ENCODE data around the gene RXYLT1. TPM values are rescaled to one million over a fixed set of nuclear protein-coding genes. Genes with fewer than 3 reads are reported as not detected.
A peak's percentile ranks its signal among the peaks of the same experiment; 100 is the strongest.

RXYLT1 gene
- total RNA-seq, 2 donors from 2014 or later: 10.0 to 14.0 TPM

- intact Hi-C loops (cut with DNase I): no loop called here
- no peak for DNase-seq (ENCODE audit: low spot score)
These were observed 15.5 kb downstream of the RXYLT1 start for GRCh38 chr12:63795032-63795687.

- DNase-seq (ENCODE audit: low spot score): no peak
- intact Hi-C loops (cut with DNase I): no loop called here
These were observed 16.2 kb downstream of the RXYLT1 start for GRCh38 chr12:63795944-63796343.

- intact Hi-C loops (cut with DNase I): no loop called here
- no peak for DNase-seq (ENCODE audit: low spot score)
These were observed 22.4 kb downstream of the RXYLT1 start for GRCh38 chr12:63802012-63802608.

GRCh38 chr12:63804746-63805145 is 25.0 kb downstream of the RXYLT1 start:
- DNase-seq (ENCODE audit: low spot score): no peak
- intact Hi-C loops (cut with DNase I): no loop called here

- intact Hi-C loops (cut with DNase I): no loop called here
- DNase-seq (ENCODE audit: low spot score): no peak
These were observed 26.3 kb downstream of the RXYLT1 start for GRCh38 chr12:63805704-63806672.

GRCh38 chr12:63808631-63809030 is 28.9 kb downstream of the RXYLT1 start:
- intact Hi-C loops (cut with DNase I): no loop called here
- DNase-seq (ENCODE audit: low spot score): no peak

GRCh38 chr12:63809566-63809965 is 29.9 kb downstream of the RXYLT1 start:
- no peak for DNase-seq (ENCODE audit: low spot score)
- intact Hi-C loops (cut with DNase I): no loop called here

GRCh38 chr12:63811334-63811733 is 31.6 kb downstream of the RXYLT1 start:
- no peak for DNase-seq (ENCODE audit: low spot score)
- intact Hi-C loops (cut with DNase I): no loop called here

GRCh38 chr12:63811755-63812154 is 32.0 kb downstream of the RXYLT1 start:
- intact Hi-C loops (cut with DNase I): no loop called here
- no peak for DNase-seq (ENCODE audit: low spot score)

GRCh38 chr12:63814146-63814772 is 34.5 kb downstream of the RXYLT1 start:
- intact Hi-C loops (cut with DNase I): no loop called here
- no peak for DNase-seq (ENCODE audit: low spot score)

GRCh38 chr12:63815482-63815852 is 35.8 kb downstream of the RXYLT1 start:
- DNase-seq (ENCODE audit: low spot score): no peak

GRCh38 chr12:63816031-63816430 is 36.3 kb downstream of the RXYLT1 start:
- DNase-seq (ENCODE audit: low spot score): no peak
- intact Hi-C loops (cut with DNase I): no loop called here

More at GRCh38 chr12:63815482-63815852, 35.8 kb downstream of the RXYLT1 start:
- intact Hi-C loops (cut with DNase I): no loop called here

- intact Hi-C loops (cut with DNase I): loop anchor here in 1 of 2 donors (5.0 kb wide), 1 partner anchor 437 kb away; no protein-coding TSS in a partner anchor
- no peak for DNase-seq (ENCODE audit: low spot score)
These were observed 40.7 kb downstream of the RXYLT1 start for GRCh38 chr12:63820427-63820826.

GRCh38 chr12:63821781-63822251 is 42.1 kb downstream of the RXYLT1 start:
- intact Hi-C loops (cut with DNase I): loop anchor here in 1 of 2 donors (5.0 kb wide), 1 partner anchor 435 kb away; no protein-coding TSS in a partner anchor
- DNase-seq (ENCODE audit: low spot score): peak; percentile 83

GRCh38 chr12:63822352-63822751 is 42.6 kb downstream of the RXYLT1 start:
- intact Hi-C loops (cut with DNase I): loop anchor here in 1 of 2 donors (5.0 kb wide), 1 partner anchor 435 kb away; no protein-coding TSS in a partner anchor
- DNase-seq (ENCODE audit: low spot score): no peak

- intact Hi-C loops (cut with DNase I): loop anchor here in 1 of 2 donors (5.0 kb wide), 1 partner anchor 434 kb away; no protein-coding TSS in a partner anchor
- DNase-seq (ENCODE audit: low spot score): no peak
These were observed 43.3 kb downstream of the RXYLT1 start for GRCh38 chr12:63823040-63823439.

- DNase-seq (ENCODE audit: low spot score): no peak
- intact Hi-C loops (cut with DNase I): no loop called here
These were observed 46.4 kb downstream of the RXYLT1 start for GRCh38 chr12:63826006-63826585.

GRCh38 chr12:63828867-63829266 is 49.2 kb downstream of the RXYLT1 start:
- DNase-seq (ENCODE audit: low spot score): no peak
- intact Hi-C loops (cut with DNase I): no loop called here

- intact Hi-C loops (cut with DNase I): no loop called here
- no peak for DNase-seq (ENCODE audit: low spot score)
These were observed 56.3 kb downstream of the RXYLT1 start for GRCh38 chr12:63836046-63836445.

All from posterior vena cava (tissue), 2 donors.